Measurements from ENCODE around the gene IFI44. TPM values are rescaled to one million over a fixed set of nuclear protein-coding genes. Genes with fewer than 3 reads are reported as not detected.
A peak's percentile ranks its signal among the peaks of the same experiment; 100 is the strongest.

IFI44 gene
- total RNA-seq, 3 donors from 2014 or later: 4.4 to 16.6 (median 7.2) TPM

- Mint-ChIP-seq H3K4me1 (ENCODE audit: low read depth) (peaks cover 42% of the 10 kb centered on the region), H3K27me3 (ENCODE audit: low read depth) (no peaks in the 10 kb centered on the region), H3K9me3 (no peaks in the 10 kb centered on the region), H3K4me3 (no peak overlapping the region), H3K36me3 (ENCODE audit: insufficient read depth) (peaks cover 36% of the 10 kb centered on the region)
- DNase-seq: no peak
- no peak for ATAC-seq
These were observed 22.3 kb upstream of the IFI44 start for GRCh38 chr1:78627321-78627720.

DNA sequence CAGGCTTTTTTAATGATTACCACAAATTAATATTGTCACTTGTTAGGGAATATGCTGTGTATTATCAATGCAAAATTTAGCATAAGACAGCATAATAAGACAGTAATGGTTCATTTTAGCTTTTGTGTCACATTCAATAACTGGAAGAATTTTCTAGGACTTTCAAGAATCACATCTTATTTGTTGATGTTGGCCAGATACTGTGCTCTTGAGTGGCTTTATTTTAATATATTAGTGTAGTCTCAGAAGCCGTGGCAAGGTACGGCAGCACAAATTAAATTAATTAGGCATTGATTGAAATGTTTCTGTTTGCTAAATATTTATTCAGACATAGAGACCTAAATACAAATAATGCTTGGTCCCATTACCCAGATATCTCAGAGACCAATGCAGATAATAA, 19.0 kb upstream of the IFI44 start:
- DNase-seq: no peak
- ATAC-seq: no peak
- Mint-ChIP-seq H3K4me1 (ENCODE audit: low read depth) (peaks cover 16% of the 10 kb centered on the region), H3K4me3 (no peak overlapping the region), H3K27me3 (ENCODE audit: low read depth) (no peaks in the 10 kb centered on the region), H3K9me3 (peaks cover 9% of the 10 kb centered on the region), H3K36me3 (ENCODE audit: insufficient read depth) (peaks cover 26% of the 10 kb centered on the region)

- no peak overlapping the region for H3K4me3 Mint-ChIP-seq
- ATAC-seq (no peak), DNase-seq (no peak)
- peaks cover 7% of the 10 kb centered on the region for H3K4me1 Mint-ChIP-seq (ENCODE audit: low read depth)
- peaks cover 9% of the 10 kb centered on the region for H3K9me3 Mint-ChIP-seq
- H3K36me3 Mint-ChIP-seq (ENCODE audit: insufficient read depth): peaks cover 24% of the 10 kb centered on the region
- no peaks in the 10 kb centered on the region for H3K27me3 Mint-ChIP-seq (ENCODE audit: low read depth)
These were observed 16.4 kb upstream of the IFI44 start for GRCh38 chr1:78633209-78633608.

GRCh38 chr1:78640462-78640861, 9.2 kb upstream of the IFI44 start:
- peaks cover 51% of the 10 kb centered on the region for H3K36me3 Mint-ChIP-seq (ENCODE audit: insufficient read depth)
- peaks cover 17% of the 10 kb centered on the region for H3K4me1 Mint-ChIP-seq (ENCODE audit: low read depth)
- H3K9me3 Mint-ChIP-seq: peaks cover 11% of the 10 kb centered on the region
- H3K4me3 Mint-ChIP-seq: no peak overlapping the region
- ATAC-seq: no peak
- no peaks in the 10 kb centered on the region for H3K27me3 Mint-ChIP-seq (ENCODE audit: low read depth)
- DNase-seq: no peak

DNA sequence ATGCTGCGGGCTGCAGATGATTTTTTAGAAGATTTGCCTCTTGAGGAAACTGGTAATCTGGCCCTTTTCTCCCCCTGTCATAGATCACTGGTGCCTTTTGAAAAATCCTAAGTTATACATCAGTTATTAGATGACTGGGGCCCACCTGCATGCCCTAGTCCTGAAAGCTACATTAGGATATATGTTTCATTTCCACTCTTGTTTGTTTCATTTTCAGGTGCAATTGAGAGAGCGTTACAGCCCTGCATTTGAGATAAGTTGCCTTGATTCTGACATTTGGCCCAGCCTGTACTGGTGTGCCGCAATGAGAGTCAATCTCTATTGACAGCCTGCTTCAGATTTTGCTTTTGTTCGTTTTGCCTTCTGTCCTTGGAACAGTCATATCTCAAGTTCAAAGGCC, 8.1 kb upstream of the IFI44 start:
- Mint-ChIP-seq H3K9me3 (peaks cover 11% of the 10 kb centered on the region), H3K27me3 (ENCODE audit: low read depth) (no peaks in the 10 kb centered on the region), H3K36me3 (ENCODE audit: insufficient read depth) (peaks cover 47% of the 10 kb centered on the region), H3K4me3 (no peak overlapping the region), H3K4me1 (ENCODE audit: low read depth) (peaks cover 27% of the 10 kb centered on the region)
- no peak for DNase-seq
- ATAC-seq: no peak

DNA sequence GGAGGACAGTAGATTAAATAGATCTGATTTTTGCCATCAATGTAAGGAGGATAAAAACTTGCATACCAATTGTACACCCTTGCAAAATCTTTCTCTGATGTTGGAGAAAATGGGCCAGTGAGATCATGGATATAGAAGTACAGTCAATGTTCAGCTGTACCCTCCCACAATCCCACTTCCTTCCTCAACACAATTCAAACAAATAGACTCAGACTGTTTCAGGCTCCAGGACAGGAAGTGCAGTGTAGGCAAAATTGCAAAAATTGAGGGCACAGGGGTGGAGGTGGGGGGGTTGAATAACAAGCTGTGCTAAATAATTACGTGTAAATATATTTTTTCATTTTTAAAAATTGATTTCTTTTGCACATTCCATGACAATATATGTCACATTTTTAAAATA, 3.9 kb upstream of the IFI44 start:
- Mint-ChIP-seq H3K4me3 (no peak overlapping the region), H3K27me3 (ENCODE audit: low read depth) (no peaks in the 10 kb centered on the region), H3K4me1 (ENCODE audit: low read depth) (peaks cover 56% of the 10 kb centered on the region), H3K9me3 (peaks cover 22% of the 10 kb centered on the region), H3K36me3 (ENCODE audit: insufficient read depth) (peaks cover 41% of the 10 kb centered on the region)
- DNase-seq: no peak
- peak in 1 of 2 donors; percentile 20 for ATAC-seq

DNA sequence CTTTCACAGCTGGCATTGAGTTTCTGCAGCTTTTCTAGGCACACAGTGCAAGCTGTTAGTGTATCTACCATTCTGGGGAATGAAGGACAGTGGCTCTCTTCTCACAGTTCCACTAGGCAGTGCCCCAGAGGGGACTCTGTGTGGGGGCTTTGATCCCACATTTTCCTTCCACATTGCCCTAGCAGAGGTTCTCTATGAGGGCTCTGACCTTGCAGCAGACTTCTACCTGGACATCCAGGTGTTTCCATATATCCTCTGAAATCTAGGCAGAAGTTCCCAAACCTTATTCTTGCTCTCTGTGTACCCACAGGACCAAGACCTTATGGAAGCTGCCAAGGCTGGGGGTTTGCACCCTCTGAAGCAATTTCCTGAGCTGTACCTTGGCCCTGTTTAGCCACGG, 2.4 kb upstream of the IFI44 start:
- Mint-ChIP-seq H3K36me3 (ENCODE audit: insufficient read depth) (peaks cover 29% of the 10 kb centered on the region), H3K27me3 (ENCODE audit: low read depth) (no peaks in the 10 kb centered on the region), H3K4me3 (no peak overlapping the region), H3K4me1 (ENCODE audit: low read depth) (peaks cover 67% of the 10 kb centered on the region), H3K9me3 (peaks cover 21% of the 10 kb centered on the region)
- ATAC-seq (no peak), DNase-seq (no peak)

- Mint-ChIP-seq H3K4me1 (ENCODE audit: low read depth) (peaks cover 73% of the 10 kb centered on the region), H3K36me3 (ENCODE audit: insufficient read depth) (peaks cover 20% of the 10 kb centered on the region), H3K4me3 (peak overlapping the region; percentile 87), H3K27me3 (ENCODE audit: low read depth) (no peaks in the 10 kb centered on the region), H3K9me3 (peaks cover 11% of the 10 kb centered on the region)
- ATAC-seq (no peak), DNase-seq (no peak)
These were observed 556 bp downstream of the IFI44 start for GRCh38 chr1:78650114-78650660.

DNA sequence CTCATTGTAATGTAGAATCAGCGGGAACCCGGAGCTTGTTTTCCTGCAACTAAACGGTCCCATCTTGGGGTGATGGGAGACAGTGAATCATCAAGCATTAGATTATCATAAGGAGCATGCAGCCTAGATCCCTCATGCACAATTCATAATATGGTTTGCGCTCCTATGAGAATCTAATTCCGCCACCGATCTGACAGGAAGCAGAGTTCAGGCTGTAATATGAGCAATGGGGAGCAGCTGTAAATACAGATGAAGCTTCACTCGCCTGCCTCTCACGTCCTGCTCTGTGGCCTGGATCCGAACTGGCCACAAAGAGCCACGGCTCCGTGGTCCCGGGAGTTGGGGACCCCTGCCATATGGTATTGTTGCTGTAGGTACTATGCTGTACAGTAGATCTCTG, 1.6 kb downstream of the IFI44 start:
- Mint-ChIP-seq H3K36me3 (ENCODE audit: insufficient read depth) (peaks cover 28% of the 10 kb centered on the region), H3K9me3 (peaks cover 11% of the 10 kb centered on the region), H3K4me3 (peak overlapping the region; percentile 87), H3K4me1 (ENCODE audit: low read depth) (peaks cover 73% of the 10 kb centered on the region), H3K27me3 (ENCODE audit: low read depth) (no peaks in the 10 kb centered on the region)
- DNase-seq (no peak), ATAC-seq (peak; percentile 63 to 74)

DNA sequence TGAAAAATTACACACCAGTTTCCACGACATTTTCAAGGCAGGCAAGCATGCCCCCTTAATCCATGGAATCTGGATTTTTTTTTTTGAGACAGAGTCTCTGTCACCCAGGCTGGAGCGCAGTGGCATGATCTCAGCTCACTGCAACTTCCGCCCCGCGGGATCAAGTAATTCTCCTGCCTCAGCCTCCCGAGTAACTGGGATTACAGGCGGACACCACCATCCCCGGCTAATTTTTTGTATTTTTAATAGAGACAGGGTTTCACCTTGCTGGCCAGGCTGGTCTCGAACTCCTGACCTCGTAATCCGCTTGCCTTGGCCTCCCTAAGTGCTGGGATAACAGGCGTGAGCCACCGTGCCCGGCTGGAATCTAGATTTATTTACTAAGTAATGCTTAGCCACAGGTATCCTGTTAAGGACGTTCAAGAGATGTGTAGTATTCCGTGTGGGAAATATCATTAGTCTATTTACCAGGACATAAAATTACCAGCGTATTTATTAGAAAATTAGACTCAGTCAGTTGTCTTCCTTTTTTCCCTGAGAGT, 2.5 kb downstream of the IFI44 start:
- ATAC-seq (no peak), DNase-seq (no peak)
- H3K4me1 Mint-ChIP-seq (ENCODE audit: low read depth): peaks cover 66% of the 10 kb centered on the region
- no peaks in the 10 kb centered on the region for H3K27me3 Mint-ChIP-seq (ENCODE audit: low read depth)
- H3K4me3 Mint-ChIP-seq: peak overlapping the region; percentile 87
- H3K36me3 Mint-ChIP-seq (ENCODE audit: insufficient read depth): peaks cover 29% of the 10 kb centered on the region
- peaks cover 11% of the 10 kb centered on the region for H3K9me3 Mint-ChIP-seq

DNA sequence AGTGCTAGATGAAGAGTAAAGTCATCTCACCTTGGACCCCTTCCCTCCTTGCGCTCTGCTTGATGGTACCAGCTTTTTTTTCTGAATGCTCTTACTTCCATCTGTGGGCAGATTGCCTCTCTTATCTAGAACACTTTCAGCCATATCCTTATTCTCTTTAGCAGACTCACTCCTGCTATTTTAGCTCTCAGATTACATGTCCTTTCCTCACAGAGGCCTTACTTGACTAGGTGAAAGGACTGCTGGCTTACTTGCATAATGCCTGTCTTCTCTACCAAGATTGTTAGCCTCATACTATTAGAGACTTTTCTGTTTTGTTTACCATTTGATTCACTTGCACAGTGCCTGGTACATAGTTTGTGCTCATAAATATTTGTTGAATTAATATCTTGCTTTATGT, 9.3 kb downstream of the IFI44 start:
- Mint-ChIP-seq H3K9me3 (no peaks in the 10 kb centered on the region), H3K27me3 (ENCODE audit: low read depth) (no peaks in the 10 kb centered on the region), H3K4me3 (no peak overlapping the region), H3K4me1 (ENCODE audit: low read depth) (peaks cover 33% of the 10 kb centered on the region), H3K36me3 (ENCODE audit: insufficient read depth) (peaks cover 62% of the 10 kb centered on the region)
- DNase-seq (no peak), ATAC-seq (no peak)

GRCh38 chr1:78663923-78664322, 14.3 kb downstream of the IFI44 start:
- no peaks in the 10 kb centered on the region for H3K9me3 Mint-ChIP-seq
- H3K36me3 Mint-ChIP-seq (ENCODE audit: insufficient read depth): peaks cover 39% of the 10 kb centered on the region
- DNase-seq: no peak
- no peak overlapping the region for H3K4me3 Mint-ChIP-seq
- peaks cover 3% of the 10 kb centered on the region for H3K4me1 Mint-ChIP-seq (ENCODE audit: low read depth)
- ATAC-seq: no peak
- H3K27me3 Mint-ChIP-seq (ENCODE audit: low read depth): no peaks in the 10 kb centered on the region

DNA sequence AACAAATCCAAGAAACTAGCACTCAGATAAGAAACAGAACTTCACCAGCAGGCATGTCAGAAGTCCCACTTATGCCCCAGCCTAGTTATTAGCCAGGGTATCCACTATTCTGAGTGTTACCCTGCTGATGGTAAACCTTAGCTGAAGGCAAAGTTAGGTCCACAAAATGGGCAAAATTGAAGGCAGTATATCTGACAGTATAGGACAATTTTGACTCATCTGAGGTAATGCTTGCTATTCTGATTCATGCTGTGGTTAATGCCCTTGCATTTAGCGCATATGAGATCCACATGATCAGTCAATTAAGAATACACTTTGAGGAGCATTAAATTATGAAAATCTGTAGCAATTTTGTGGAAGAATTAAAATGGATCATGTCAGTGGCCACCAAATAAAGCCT, 15.1 kb downstream of the IFI44 start:
- H3K4me1 Mint-ChIP-seq (ENCODE audit: low read depth): no peaks in the 10 kb centered on the region
- no peak overlapping the region for H3K4me3 Mint-ChIP-seq
- ATAC-seq (peak in 1 of 2 donors; percentile 40), DNase-seq (no peak)
- peaks cover 31% of the 10 kb centered on the region for H3K36me3 Mint-ChIP-seq (ENCODE audit: insufficient read depth)
- H3K27me3 Mint-ChIP-seq (ENCODE audit: low read depth): no peaks in the 10 kb centered on the region
- H3K9me3 Mint-ChIP-seq: no peaks in the 10 kb centered on the region

DNA sequence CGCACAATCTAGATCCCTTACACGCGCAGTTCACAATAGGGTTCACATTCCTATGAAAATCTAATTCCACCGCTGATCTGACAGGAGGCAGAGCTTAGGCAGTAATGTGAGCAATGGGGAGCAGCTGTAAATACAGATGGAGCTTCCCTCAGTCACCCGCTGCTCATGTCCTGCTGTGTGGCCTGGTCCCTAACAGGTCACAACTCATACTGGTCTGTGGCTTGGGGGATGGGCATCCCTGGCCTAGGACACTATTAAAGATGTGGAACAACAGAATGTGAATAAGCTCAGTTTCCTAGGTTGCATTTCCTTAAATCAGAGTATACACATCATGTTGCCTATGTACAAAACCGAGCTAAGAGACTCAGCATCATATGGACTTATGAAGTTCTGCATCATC, 16.2 kb downstream of the IFI44 start:
- H3K9me3 Mint-ChIP-seq: no peaks in the 10 kb centered on the region
- ATAC-seq (no peak), DNase-seq (no peak)
- no peaks in the 10 kb centered on the region for H3K4me1 Mint-ChIP-seq (ENCODE audit: low read depth)
- H3K27me3 Mint-ChIP-seq (ENCODE audit: low read depth): no peaks in the 10 kb centered on the region
- no peak overlapping the region for H3K4me3 Mint-ChIP-seq
- peaks cover 24% of the 10 kb centered on the region for H3K36me3 Mint-ChIP-seq (ENCODE audit: insufficient read depth)

DNA sequence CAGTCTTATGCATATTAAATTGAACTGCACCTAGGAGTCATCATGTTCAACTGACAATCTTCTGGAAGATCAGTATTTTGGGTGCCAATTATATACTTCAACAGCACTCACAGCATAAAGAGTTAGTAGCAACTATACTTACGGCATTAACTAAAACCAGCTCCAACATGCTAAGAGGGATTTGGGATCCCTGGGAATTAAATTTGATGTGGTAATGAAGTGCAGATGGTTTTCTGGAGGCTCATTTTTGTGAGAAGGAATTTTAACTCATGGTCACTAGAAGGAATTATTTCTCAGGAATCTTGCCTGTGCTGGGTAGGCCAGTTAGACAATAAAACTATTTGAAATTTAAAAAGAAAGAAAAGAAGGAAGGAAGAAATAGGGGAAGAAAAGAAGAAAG, 18.3 kb downstream of the IFI44 start:
- DNase-seq (no peak), ATAC-seq (no peak)
- Mint-ChIP-seq H3K4me1 (ENCODE audit: low read depth) (peaks cover 5% of the 10 kb centered on the region), H3K9me3 (no peaks in the 10 kb centered on the region), H3K27me3 (ENCODE audit: low read depth) (no peaks in the 10 kb centered on the region), H3K4me3 (no peak overlapping the region), H3K36me3 (ENCODE audit: insufficient read depth) (peaks cover 11% of the 10 kb centered on the region)

Data from activated T-cell treated with anti-CD3 and anti-CD28 coated beads, Interleukin-2, amount 50 U/mL, for 4 hours (primary cell).